Mesenchymal stem cell (in vitro differentiated cells and primary cell): ENCODE measurements around the gene GFOD1.

Experiments used
- DNase-seq: peaks from one replicate; pipeline ENCODE4 v3.0.0-alpha.2; 2013
- H2AFZ ChIP-seq: one replicate; pipeline ENCODE4 v1.6.1; 2013; ENCODE audit warnings: low read depth, mild to moderate bottlenecking, control low read depth, inconsistent platforms, low read length, moderate library complexity
- H2AK5ac ChIP-seq: 2 replicates; pipeline ENCODE4 v1.6.1; 2013; ENCODE audit warnings: low read length, moderate library complexity, mild to moderate bottlenecking, inconsistent platforms; ENCODE audit not compliant: severe bottlenecking
- H2BK120ac ChIP-seq: one replicate; pipeline ENCODE4 v1.6.1; 2013; ENCODE audit warnings: low read depth, mild to moderate bottlenecking, inconsistent platforms, low read length, moderate library complexity
- H2BK12ac ChIP-seq, 2 experiments: one replicate each; pipeline ENCODE4 v1.6.1; 2013; ENCODE audit warnings: inconsistent platforms in 2 of 2, low read length in 2 of 2, mild to moderate bottlenecking in 2 of 2, moderate library complexity in 2 of 2, control low read depth in 1 of 2
- H2BK15ac ChIP-seq: one replicate; pipeline ENCODE4 v1.6.1; 2013; ENCODE audit warnings: mild to moderate bottlenecking, low read depth, inconsistent platforms; ENCODE audit not compliant: poor library complexity, severe bottlenecking
- H2BK5ac ChIP-seq: 2 replicates; pipeline ENCODE4 v1.6.1; 2013; ENCODE audit warnings: low read depth, mild to moderate bottlenecking, low read length, control low read depth, inconsistent platforms; ENCODE audit not compliant: poor library complexity, severe bottlenecking
- H3K14ac ChIP-seq, 2 experiments: one replicate each; pipeline ENCODE4 v1.6.1; 2013; ENCODE audit warnings: inconsistent platforms in 2 of 2, low read length in 2 of 2, control low read depth in 1 of 2, mild to moderate bottlenecking in 1 of 2, moderate library complexity in 1 of 2
- H3K18ac ChIP-seq, 2 experiments: one replicate each; pipeline ENCODE4 v1.6.1; 2013; ENCODE audit warnings: inconsistent platforms in 2 of 2, low read length in 2 of 2, control low read depth in 1 of 2, low read depth in 1 of 2, mild to moderate bottlenecking in 1 of 2
- H3K23ac ChIP-seq, 2 experiments: one replicate each; pipeline ENCODE4 v1.6.1; 2013; ENCODE audit warnings: inconsistent platforms in 2 of 2, low read length in 2 of 2, mild to moderate bottlenecking in 2 of 2, moderate library complexity in 2 of 2, control low read depth in 1 of 2
- H3K27ac ChIP-seq: 2 replicates; pipeline ENCODE4 v1.5.1; 2013; ENCODE audit warnings: mild to moderate bottlenecking, moderate library complexity, low read length, control low read depth, inconsistent platforms; ENCODE audit not compliant: poor library complexity, severe bottlenecking
- H3K27me3 ChIP-seq, 2 experiments: 2 replicates each; pipeline versions ENCODE4 v1.6.1 to v1.7.0; 2013; ENCODE audit warnings: low read length in 2 of 2, mild to moderate bottlenecking in 2 of 2, moderate library complexity in 2 of 2, control low read depth in 1 of 2, inconsistent platforms in 1 of 2; ENCODE audit not compliant: control insufficient read depth in 1 of 2, insufficient read depth in 1 of 2
- H3K36me3 ChIP-seq, 2 experiments: 2 replicates each; pipeline versions ENCODE4 v1.6.1 to v1.7.0; 2013; ENCODE audit warnings: low read length in 2 of 2, control low read depth in 1 of 2, inconsistent platforms in 1 of 2, low read depth in 1 of 2, mild to moderate bottlenecking in 1 of 2; ENCODE audit not compliant: insufficient read depth in 2 of 2, control insufficient read depth in 1 of 2
- H3K4ac ChIP-seq, 2 experiments: one replicate each; pipeline ENCODE4 v1.6.1; 2013; ENCODE audit warnings: inconsistent platforms in 2 of 2, low read length in 2 of 2, mild to moderate bottlenecking in 2 of 2, moderate library complexity in 2 of 2, control low read depth in 1 of 2, low read depth in 1 of 2
- H3K4me1 ChIP-seq: 2 replicates; pipeline ENCODE4 v1.6.1; 2013; ENCODE audit warnings: low read depth, low read length, control low read depth; ENCODE audit not compliant: control insufficient read depth, insufficient read depth
- H3K4me2 ChIP-seq: 2 replicates; pipeline ENCODE4 v1.6.1; 2013; ENCODE audit warnings: low read length, mild to moderate bottlenecking, inconsistent platforms; ENCODE audit not compliant: poor library complexity, severe bottlenecking
- H3K4me3 ChIP-seq, 2 experiments: 2 replicates each; pipeline versions ENCODE4 v1.5.1 to v1.7.0; 2013; ENCODE audit warnings: low read length in 2 of 2, mild to moderate bottlenecking in 2 of 2, control low read depth in 1 of 2, low read depth in 1 of 2; ENCODE audit not compliant: insufficient read depth in 1 of 2
- H3K79me1 ChIP-seq: replicated peaks from 2 replicates; pipeline ENCODE4 v1.6.1; 2013; ENCODE audit warnings: mild to moderate bottlenecking, control low read depth, low read length, inconsistent platforms; ENCODE audit not compliant: poor library complexity, severe bottlenecking
- H3K9ac ChIP-seq: 2 replicates; pipeline ENCODE4 v1.7.0; 2013; ENCODE audit warnings: mild to moderate bottlenecking, low read length, moderate library complexity
- H3K9me3 ChIP-seq: 2 replicates; pipeline ENCODE4 v1.7.0; 2013; ENCODE audit warnings: mild to moderate bottlenecking, low read length; ENCODE audit not compliant: control insufficient read depth
- H4K8ac ChIP-seq: one replicate; pipeline ENCODE4 v1.6.1; 2013; ENCODE audit warnings: inconsistent platforms, mild to moderate bottlenecking, low read length, moderate library complexity
- H4K91ac ChIP-seq: one replicate; pipeline ENCODE4 v1.6.1; 2013; ENCODE audit warnings: mild to moderate bottlenecking, low read length, inconsistent platforms
- WGBS: methylation state at CpG from one replicate; pipeline ENCODE4 v1.1.7; 2013; ENCODE audit warnings: mixed read lengths; 5-methylcytosine and 5-hydroxymethylcytosine counted together

The GFOD1 gene

DNA sequence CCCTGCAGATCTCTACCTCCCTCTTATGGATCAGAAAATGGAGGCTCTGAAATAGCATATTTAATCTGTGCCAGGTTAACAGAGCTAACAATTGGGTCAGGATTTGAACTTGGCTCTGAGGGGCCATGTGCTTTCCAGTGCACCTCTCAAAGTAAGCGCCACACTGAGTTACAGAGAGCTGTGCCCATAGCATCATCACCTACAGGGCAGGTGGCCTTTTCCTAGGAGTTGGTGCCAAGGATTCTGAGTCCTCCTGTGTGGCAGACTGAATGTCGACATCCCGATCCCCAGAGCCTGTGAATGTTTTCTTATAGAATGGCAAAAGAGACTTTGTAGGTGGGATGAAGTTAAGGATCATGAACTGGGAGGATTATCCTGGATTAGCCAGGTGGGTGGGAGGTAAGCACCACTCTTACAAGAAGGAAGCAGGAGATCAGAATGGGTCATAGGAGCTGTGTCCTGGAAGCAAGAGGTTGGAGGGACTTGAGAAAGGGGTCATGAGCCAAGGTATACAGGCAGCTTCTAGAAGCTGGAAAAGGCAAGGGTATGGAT lies 91.1 kb downstream of the GFOD1 start:
- H4K91ac ChIP-seq, result no peak overlapping the region
- no peaks in the 10 kb centered on the region for H3K36me3 ChIP-seq
- H3K4me2 ChIP-seq, result no peak overlapping the region
- H3K4me1 ChIP-seq, result peaks cover 5% of the 10 kb centered on the region
- WGBS, result over 99% methylated on average over 3 of the region's 3 CpGs
- no peaks in the 10 kb centered on the region for H3K27me3 ChIP-seq
- peak overlapping the region in 1 of 2 experiments; percentile 6 for H2BK12ac ChIP-seq
- H2AK5ac ChIP-seq, result peak overlapping the region; percentile 77
- H4K8ac ChIP-seq, result peak overlapping the region; percentile 56
- H3K27ac ChIP-seq, result no peak overlapping the region
- peak overlapping the region; percentile 18 to 34 for H3K18ac ChIP-seq
- no peak overlapping the region for H3K14ac ChIP-seq
- H2BK5ac ChIP-seq, result no peak overlapping the region
- H3K4me3 ChIP-seq, result no peak overlapping the region
- H2AFZ ChIP-seq, result no peak overlapping the region
- H3K9me3 ChIP-seq, result no peaks in the 10 kb centered on the region
- H3K23ac ChIP-seq, result no peak overlapping the region
- H3K4ac ChIP-seq, result no peak overlapping the region
- no peak overlapping the region for H2BK120ac ChIP-seq
- peak overlapping the region; percentile 63 for H2BK15ac ChIP-seq
- peaks cover 9% of the 10 kb centered on the region for H3K79me1 ChIP-seq
- no peak for DNase-seq
- H3K9ac ChIP-seq, result no peak overlapping the region

DNA sequence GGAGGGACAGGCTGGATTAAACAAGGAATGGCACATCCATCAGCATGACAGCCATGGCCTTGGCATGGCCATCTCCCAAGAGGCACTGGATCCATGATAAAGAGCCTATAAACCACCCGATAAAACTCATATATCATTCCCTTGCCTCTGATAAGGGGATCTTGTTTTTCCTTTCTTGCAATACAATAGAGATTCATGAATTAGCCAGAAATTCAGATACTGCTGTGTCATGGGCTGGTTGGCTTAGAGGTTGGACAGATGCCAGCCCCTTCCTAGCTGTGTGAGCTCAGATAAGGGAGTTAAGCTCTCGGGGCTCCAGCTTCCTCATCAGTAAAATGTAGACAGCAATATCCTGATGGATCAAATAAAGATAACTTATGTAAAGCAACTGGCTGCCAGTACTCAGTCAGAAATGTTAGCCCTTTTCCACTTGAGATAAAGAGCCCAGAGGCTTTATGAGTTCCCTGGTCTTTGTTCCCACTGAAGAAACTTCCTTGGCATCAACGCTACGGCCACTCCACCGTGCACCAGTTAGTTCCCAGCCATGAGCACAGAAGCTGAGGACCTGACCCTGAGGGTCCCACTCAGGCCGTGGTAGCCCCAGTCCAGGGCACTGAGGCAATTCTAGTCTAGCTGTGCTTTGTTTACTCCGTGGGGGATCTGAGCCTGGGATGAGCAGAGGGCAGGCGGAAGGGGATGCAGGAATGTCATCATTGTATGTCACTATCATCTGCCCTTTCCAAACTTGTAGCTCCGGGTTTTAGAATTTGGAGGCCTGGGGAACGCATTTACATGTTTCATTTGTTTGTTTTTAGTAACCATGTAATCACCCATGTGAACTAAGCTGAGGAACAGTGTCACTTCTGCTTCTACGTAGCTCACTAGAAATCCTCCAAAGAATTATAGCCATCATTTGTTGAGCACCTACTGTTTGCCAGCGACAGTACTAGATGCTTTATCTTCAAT lies 91.8 kb downstream of the GFOD1 start:
- peak; percentile 77 for DNase-seq
- peak overlapping the region; percentile 79 for H4K8ac ChIP-seq

DNA sequence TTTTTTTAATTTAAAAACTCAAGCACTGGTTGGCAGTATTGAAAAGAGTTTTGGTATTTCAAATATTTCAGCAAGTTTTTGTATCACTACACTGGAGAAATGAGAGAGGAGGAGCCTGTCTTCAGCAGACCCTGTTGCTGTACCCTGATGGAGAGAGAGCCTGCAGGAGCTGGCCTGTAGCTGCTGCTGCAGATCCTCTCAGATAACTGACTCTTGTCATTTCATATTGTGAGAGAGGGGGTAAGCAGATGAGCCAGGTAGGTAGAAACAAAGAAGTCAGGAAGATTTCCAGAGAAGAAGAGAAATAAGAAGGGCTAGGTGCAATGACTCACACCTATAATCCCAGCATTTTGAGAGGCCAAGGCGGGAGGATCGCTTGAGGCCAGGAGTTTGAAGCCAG lies 94.9 kb downstream of the GFOD1 start:
- H2BK15ac ChIP-seq, result no peak overlapping the region
- no peak overlapping the region for H2BK120ac ChIP-seq
- no peak overlapping the region for H3K4me2 ChIP-seq
- no peak overlapping the region for H4K91ac ChIP-seq
- H3K4me3 ChIP-seq, result no peak overlapping the region
- no peak overlapping the region for H3K23ac ChIP-seq
- peaks cover 5% of the 10 kb centered on the region for H3K79me1 ChIP-seq
- H3K36me3 ChIP-seq, result no peaks in the 10 kb centered on the region
- no peak overlapping the region for H2AFZ ChIP-seq
- no peaks in the 10 kb centered on the region for H3K27me3 ChIP-seq
- 86% methylated on average over 2 of the region's 2 CpGs for WGBS
- H3K4ac ChIP-seq, result no peak overlapping the region
- H3K9ac ChIP-seq, result no peak overlapping the region
- no peak overlapping the region for H2BK12ac ChIP-seq
- H3K27ac ChIP-seq, result no peak overlapping the region
- no peak overlapping the region for H3K14ac ChIP-seq
- H2AK5ac ChIP-seq, result no peak overlapping the region
- no peak overlapping the region for H3K18ac ChIP-seq
- H2BK5ac ChIP-seq, result no peak overlapping the region
- no peaks in the 10 kb centered on the region for H3K9me3 ChIP-seq
- no peak for DNase-seq
- peaks cover 5% of the 10 kb centered on the region for H3K4me1 ChIP-seq
- H4K8ac ChIP-seq, result no peak overlapping the region

More for the DNA sequence above, 91.8 kb downstream of the GFOD1 start:
- Histone ChIP-seq H4K91ac (peak overlapping the region; percentile 84), H3K23ac (no peak overlapping the region), H3K27me3 (no peaks in the 10 kb centered on the region), H3K27ac (no peak overlapping the region), H3K4me3 (no peak overlapping the region), H2BK120ac (peak overlapping the region; percentile 74), H3K36me3 (no peaks in the 10 kb centered on the region), H2BK12ac (peak overlapping the region; percentile 80 to 92), H2AK5ac (peak overlapping the region; percentile 9), H3K4ac (peak overlapping the region in 1 of 2 experiments; percentile 54), H3K14ac (peak overlapping the region in 1 of 2 experiments; percentile 62), H2BK5ac (no peak overlapping the region), H3K9me3 (no peaks in the 10 kb centered on the region), H3K18ac (peak overlapping the region; percentile 37 to 80), H3K79me1 (peaks cover 8% of the 10 kb centered on the region), H2BK15ac (no peak overlapping the region), H2AFZ (no peak overlapping the region), H3K4me2 (no peak overlapping the region), H3K9ac (peak overlapping the region; percentile 40), H3K4me1 (peaks cover 5% of the 10 kb centered on the region)
- 81% methylated on average over 11 of the region's 12 CpGs for WGBS

- no peaks in the 10 kb centered on the region for H3K9me3 ChIP-seq
- H3K9ac ChIP-seq, result no peak overlapping the region
- H4K8ac ChIP-seq, result no peak overlapping the region
- H3K23ac ChIP-seq, result no peak overlapping the region
- DNase-seq, result no peak
- H3K36me3 ChIP-seq, result no peaks in the 10 kb centered on the region
- H3K4me3 ChIP-seq, result no peak overlapping the region
- H3K14ac ChIP-seq, result no peak overlapping the region
- H3K27ac ChIP-seq, result no peak overlapping the region
- H3K79me1 ChIP-seq, result peaks cover 2% of the 10 kb centered on the region
- no peak overlapping the region for H2BK120ac ChIP-seq
- peaks cover 5% of the 10 kb centered on the region for H3K4me1 ChIP-seq
- no peak overlapping the region for H2BK12ac ChIP-seq
- no peak overlapping the region for H2BK5ac ChIP-seq
- H3K4me2 ChIP-seq, result no peak overlapping the region
- no peak overlapping the region for H3K18ac ChIP-seq
- no peaks in the 10 kb centered on the region for H3K27me3 ChIP-seq
- 97% methylated on average over 2 of the region's 5 CpGs for WGBS
- no peak overlapping the region for H2BK15ac ChIP-seq
- H4K91ac ChIP-seq, result no peak overlapping the region
- no peak overlapping the region for H2AK5ac ChIP-seq
- no peak overlapping the region for H3K4ac ChIP-seq
- no peak overlapping the region for H2AFZ ChIP-seq
These were observed 95.9 kb downstream of the GFOD1 start for GRCh38 chr6:13391537-13391936.
